HG02678 (cell line): ENCODE measurements around the gene SLC34A1.
"Not testable (repeated sequence)": the region's sequence is repeated elsewhere in the genome, so short reads cannot be mapped to it uniquely, and the experiment has no call there.

Experiments used
- ATAC-seq: cut with Tn5 transposase; IDR thresholded peaks from one replicate; pipeline ENCODE4 v1.9.1; 2021; ENCODE audit warnings: mild to moderate bottlenecking, moderate library complexity; ENCODE audit not compliant: unreplicated experiment

SLC34A1 gene

GRCh38 chr5:177405312-177405711 lies 21.1 kb downstream of the SLC34A1 start:
- ATAC-seq = no peak

GRCh38 chr5:177405805-177406204 lies 21.6 kb downstream of the SLC34A1 start:
- ATAC-seq = no peak

GRCh38 chr5:177409043-177409801 lies 25.0 kb downstream of the SLC34A1 start, which contains the start of gene F12:
F12 (minus strand) TSS chr5:177409564; CDS start chr5:177409527, 37 bp downstream.
- ATAC-seq = no peak

DNA sequence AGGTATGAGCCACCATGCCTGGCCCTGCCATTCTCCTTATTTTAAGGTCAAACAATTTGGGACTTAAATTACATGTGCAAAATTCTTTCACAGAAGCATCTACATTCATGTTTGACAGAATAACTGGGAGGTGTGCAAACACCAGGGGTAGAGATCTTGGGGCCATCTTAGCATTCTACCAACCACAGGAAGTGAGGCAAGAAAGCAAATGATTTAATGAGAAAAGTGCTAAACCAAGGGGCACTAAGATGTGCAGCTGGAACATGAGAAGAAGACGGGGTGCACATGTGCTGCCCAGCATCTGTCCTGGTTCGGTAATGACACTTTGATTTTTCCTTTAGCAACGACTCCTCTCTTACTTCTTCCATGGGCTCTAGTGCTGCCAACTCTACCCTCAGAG lies 26.3 kb downstream of the SLC34A1 start:
- ATAC-seq = no peak

DNA sequence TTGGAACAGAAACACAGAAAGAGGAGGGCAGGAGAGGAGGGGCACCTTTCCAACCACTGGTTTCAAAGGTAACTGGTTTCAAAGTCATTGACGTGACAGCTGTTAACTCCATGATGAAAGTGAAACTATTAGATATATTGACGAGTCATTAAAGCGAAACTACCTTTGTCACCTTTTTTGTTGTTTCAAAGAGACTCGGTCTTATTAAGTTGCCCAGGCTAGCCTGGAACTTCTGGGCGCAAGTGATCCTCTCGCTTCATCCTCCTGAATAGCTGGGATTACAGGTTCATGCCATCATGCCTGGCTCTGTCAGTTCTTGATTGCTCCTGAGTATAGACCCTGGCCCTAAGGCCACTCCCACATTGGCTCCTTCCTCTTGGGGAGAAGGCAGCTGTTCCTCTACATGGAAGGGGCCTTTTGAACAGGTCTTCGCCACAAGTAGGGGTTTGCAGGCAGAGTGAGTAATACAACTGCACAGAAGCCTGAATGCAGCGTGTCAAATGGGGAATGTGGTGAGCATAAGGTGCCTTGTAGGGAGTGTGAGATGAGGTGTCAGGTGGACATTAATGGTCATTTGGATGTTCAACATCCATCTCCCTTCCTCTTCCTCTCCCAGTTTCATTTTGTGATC lies 28.5 kb downstream of the SLC34A1 start:
- peak; percentile 68 for ATAC-seq

- ATAC-seq = no peak
Observed at GRCh38 chr5:177414481-177414880, 30.2 kb downstream of the SLC34A1 start.

DNA sequence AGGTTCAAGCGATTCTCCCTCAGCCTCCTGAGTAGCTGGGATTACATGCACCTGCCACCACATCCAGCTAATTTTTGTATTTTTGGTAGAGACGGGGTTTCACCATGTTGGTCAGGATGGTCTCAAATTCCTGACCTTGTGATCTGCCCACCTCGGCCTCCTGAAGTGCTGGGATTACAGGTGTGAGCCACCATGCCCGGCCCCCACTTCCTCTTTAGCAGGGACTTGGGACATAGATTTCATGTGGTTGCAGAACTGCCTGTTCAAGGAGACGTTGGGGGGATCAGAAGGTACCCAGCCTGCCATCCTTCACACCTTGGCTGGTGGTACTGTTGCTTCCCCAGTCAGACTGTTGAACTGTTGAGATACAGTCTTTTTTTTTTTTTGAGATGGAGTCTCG lies 32.8 kb downstream of the SLC34A1 start:
- ATAC-seq = not testable (repeated sequence)

DNA sequence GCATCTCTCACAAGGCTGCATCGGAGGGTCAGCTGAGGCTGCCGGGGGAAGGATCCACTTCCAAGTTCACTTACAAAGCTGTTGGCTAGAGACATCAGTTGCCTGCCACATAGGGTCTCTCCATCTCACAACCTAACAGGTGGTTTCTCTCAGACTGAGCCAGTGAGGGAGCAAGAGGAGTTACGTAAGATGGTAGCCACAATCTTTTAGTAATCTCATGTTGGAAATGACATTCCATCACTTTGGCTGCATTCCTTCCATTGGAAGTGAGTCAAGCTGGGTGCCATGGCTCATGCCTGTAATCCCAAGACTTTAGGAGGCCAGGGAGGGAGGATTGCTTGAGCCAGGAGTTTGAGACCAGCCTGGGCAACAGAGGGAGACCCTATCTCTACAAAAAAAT lies 34.8 kb downstream of the SLC34A1 start:
- ATAC-seq = no peak

DNA sequence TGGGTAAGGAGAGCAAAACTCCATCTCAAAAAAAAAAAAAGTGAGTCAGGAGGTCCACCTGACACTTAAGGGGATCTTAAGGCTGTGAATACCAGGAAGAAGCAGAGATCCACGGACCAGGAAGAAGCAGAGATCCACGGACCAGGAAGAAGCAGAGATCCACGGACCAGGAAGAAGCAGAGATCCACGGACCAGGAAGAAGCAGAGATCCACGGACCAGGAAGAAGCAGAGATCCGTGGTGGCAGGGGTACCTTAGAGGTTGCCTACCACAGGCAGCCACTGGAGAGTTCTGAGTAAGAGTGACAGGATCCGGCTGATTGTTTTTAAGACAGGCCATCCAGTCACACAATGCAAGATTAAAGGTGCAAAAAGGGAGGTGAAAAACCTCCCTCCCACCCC lies 36.2 kb downstream of the SLC34A1 start:
- ATAC-seq = not testable (repeated sequence)

DNA sequence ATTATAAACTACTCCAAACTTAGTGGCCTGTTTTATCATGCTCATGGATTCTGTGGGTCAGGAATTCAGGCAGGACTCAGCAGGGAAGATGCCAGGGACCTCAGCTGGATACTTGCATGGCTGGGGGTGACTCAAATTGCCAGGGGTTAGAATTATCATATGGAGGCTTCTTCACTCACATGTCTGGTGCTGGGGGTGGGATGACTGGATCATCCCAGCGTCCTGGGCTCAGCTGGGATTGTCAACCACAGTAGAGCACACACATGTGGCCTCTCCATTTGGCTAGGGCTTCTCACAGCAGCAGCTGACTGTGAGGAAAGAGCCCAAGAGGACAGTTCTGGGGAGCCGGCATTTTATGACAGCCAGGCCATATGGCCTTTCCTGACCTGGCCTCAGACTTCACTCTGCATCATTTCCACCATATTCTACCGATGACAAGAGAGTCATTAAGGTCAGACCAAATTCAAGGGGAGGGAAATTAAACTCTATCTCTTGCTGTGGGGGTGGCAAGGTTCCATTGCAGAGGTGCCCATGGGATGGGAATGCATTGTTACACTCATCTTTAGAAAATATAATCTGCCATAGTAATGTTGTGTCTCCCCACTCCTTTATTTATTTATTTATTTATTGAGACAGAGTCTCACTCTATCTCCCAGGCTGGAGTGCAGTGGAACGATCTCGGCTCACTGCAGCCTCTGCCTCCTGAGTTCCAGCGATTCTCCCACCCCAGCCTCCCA lies 37.0 kb downstream of the SLC34A1 start:
- ATAC-seq = no peak

GRCh38 chr5:177423671-177424070 lies 39.4 kb downstream of the SLC34A1 start:
- ATAC-seq = no peak

DNA sequence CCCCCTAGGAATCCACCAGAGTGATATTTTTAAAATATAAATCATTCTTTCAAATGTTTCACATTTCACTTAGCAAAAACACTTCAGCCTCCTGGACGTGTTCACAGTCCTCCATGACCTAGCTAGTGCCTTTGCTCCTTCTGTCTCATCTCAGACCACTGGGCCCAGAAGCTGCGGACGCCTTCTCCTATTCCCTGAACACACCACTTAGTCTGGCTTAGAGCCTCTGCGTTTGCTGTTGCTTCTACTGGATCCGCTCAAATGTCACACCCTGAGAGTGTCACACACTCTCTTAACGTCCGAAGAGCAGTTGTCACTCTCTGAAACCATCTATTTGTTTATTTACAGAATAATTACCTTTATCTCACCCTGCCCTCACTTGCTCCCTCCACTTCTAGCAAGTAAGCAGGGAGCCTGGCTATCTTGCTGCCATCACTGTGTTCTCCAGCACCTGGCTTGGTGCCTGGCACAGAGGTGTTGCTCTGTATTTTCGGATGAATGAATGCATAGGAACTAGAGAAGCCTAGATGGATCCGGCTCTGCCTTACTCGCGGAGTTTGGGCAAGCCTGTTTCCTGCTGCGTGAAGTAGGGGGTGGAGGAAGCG lies 41.1 kb downstream of the SLC34A1 start:
- no peak for ATAC-seq

- ATAC-seq = peak; percentile 80
Observed at GRCh38 chr5:177425801-177426565, 41.7 kb downstream of the SLC34A1 start.

DNA sequence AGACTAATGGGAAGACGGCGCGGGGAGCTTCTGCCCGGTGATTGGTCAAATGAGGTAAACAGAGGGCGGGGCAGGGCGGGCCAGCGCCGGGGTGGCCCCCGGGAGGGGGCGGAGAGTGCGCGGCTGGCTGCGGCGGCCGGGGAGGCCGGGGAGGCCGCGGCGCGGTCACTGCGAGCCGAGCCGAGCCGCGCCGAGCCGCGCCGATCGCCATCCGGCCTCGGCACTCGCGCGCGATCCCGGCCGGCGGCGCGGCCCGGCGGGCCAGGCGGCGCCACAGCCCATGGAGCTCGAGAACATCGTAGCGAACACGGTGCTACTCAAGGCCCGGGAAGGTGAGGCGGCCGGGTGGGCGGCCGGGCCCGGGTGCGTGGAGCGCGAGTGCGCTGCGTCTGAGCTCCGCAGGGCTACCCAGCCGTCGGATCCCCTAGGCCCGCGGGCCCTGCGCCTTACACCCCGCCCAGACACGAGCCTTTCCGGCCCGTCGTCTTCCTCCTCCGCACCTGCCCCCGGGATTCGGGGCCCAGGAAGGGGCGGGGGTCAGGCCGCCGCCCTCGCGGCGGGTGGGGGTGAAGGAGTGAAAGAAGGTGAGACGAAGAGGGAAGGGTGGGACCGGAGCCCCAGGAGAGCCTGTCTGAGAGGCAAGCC lies 42.5 kb downstream of the SLC34A1 start, which contains the start of gene GRK6:
Gene GRK6 (plus strand): TSS at position 111 of the 645 bp plus-strand sequence. CDS start 170 bp downstream, at position 281.
- peak; percentile 3 for ATAC-seq

GRCh38 chr5:177427211-177427822 lies 43.1 kb downstream of the SLC34A1 start:
- no peak for ATAC-seq

- ATAC-seq = no peak
Observed at GRCh38 chr5:177427919-177428573, 43.8 kb downstream of the SLC34A1 start.

DNA sequence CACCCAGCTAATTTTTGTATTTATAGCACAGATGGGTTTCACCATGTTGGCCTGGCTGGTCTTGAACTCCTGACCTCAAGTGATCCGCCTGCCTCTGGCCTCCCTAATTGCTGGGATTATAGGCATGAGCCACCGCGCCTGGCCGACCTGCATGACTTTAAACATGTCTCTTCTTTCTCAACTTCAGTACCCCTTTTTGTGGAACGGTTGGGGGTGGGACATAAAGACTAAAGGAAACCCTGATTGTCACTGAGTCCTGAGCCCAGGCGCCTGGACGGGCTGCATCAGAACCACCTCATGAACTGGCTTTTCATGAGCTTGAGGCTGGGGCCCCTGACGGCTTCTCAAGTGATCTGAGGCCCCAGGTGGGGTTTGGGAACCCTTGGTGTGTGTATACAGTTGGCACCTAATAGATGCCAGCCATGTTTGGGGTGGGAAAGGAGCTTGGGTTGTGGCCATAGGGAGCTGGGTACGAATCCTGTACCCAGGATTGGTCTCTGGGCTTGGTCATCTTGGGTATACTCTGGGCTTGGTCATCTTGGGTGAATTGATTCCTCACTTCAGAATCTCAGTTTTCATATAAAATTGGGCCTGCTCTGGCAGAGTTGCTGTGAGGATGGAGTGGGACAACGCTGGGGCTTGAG lies 44.5 kb downstream of the SLC34A1 start:
- no peak for ATAC-seq

DNA sequence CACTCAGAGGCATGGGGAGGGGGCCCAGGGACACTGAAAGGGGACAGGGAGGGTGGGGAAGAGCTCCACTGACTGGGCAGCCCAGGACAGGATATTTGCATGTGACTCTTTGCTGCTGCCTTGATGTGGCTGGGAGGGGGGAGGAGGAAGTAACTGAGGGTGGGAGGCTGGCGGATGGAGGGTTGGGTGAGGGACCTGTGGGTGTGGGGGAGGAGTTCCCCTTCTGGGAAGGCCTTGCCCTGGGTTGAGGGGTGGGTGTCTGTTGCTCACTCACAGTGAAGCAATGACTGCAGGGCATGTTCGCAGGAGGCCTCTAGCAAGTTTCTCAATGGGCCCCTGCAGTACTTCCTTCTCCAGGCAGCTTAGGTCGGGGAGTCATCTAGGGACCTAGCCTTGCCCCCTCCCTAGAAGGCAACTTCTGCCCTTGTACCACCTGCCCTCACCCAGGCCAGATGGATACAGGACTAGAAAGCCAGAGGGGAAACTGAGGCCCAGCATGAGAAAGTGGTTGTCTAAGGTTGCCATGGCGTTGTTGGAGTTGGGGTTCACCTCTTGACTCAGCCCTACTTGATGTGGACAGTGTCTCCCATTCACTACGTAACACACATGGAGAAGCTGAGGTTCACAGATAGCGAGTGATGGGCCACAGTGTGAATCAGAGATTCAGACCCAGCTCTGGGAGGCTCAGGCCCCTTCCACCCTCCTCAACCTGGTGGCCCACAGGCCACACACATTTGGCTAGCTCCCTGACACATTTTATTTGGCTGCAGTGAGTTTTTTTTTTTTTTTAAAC lies 45.2 kb downstream of the SLC34A1 start:
- ATAC-seq = no peak
